GM18502 (cell line): ENCODE measurements around the gene COL26A1.
A peak's percentile ranks its signal among the peaks of the same experiment; 100 is the strongest.

Experiments used
- ATAC-seq: cut with Tn5 transposase; IDR thresholded peaks from one replicate; pipeline ENCODE4 v1.9.1; 2021; ENCODE audit warnings: mild to moderate bottlenecking; ENCODE audit not compliant: unreplicated experiment, poor library complexity

The COL26A1 gene

GRCh38 chr7:101368422-101369165 lies 5.9 kb downstream of the COL26A1 start:
- ATAC-seq: no peak

GRCh38 chr7:101370836-101371235 lies 8.2 kb downstream of the COL26A1 start:
- no peak for ATAC-seq

GRCh38 chr7:101373812-101374614 lies 11.3 kb downstream of the COL26A1 start:
- ATAC-seq: no peak

GRCh38 chr7:101374990-101375389 lies 12.3 kb downstream of the COL26A1 start:
- no peak for ATAC-seq

GRCh38 chr7:101376601-101377000 lies 13.9 kb downstream of the COL26A1 start:
- no peak for ATAC-seq

- ATAC-seq: no peak
Observed at GRCh38 chr7:101377189-101377736, 14.6 kb downstream of the COL26A1 start.

- ATAC-seq: no peak
Observed at GRCh38 chr7:101378751-101379174, 16.1 kb downstream of the COL26A1 start.

- no peak for ATAC-seq
Observed at GRCh38 chr7:101379302-101379701, 16.6 kb downstream of the COL26A1 start.

GRCh38 chr7:101381549-101382111 lies 19.0 kb downstream of the COL26A1 start:
- no peak for ATAC-seq

GRCh38 chr7:101382937-101383336 lies 20.3 kb downstream of the COL26A1 start:
- no peak for ATAC-seq

- ATAC-seq: no peak
Observed at GRCh38 chr7:101386177-101386557, 23.5 kb downstream of the COL26A1 start.

GRCh38 chr7:101386558-101387231 lies 24.0 kb downstream of the COL26A1 start:
- no peak for ATAC-seq

- peak; percentile 78 for ATAC-seq
Observed at GRCh38 chr7:101390901-101391301, 28.2 kb downstream of the COL26A1 start.

GRCh38 chr7:101391991-101392390 lies 29.3 kb downstream of the COL26A1 start:
- ATAC-seq: no peak

- ATAC-seq: no peak
Observed at GRCh38 chr7:101393865-101394264, 31.2 kb downstream of the COL26A1 start.

GRCh38 chr7:101395376-101395775 lies 32.7 kb downstream of the COL26A1 start:
- ATAC-seq: no peak

GRCh38 chr7:101397243-101397642 lies 34.6 kb downstream of the COL26A1 start:
- ATAC-seq: no peak

- no peak for ATAC-seq
Observed at GRCh38 chr7:101397770-101398324, 35.2 kb downstream of the COL26A1 start.

GRCh38 chr7:101398396-101399289 lies 36.0 kb downstream of the COL26A1 start:
- no peak for ATAC-seq
